SK-N-SH treated with all-trans-retinoic acid at 6 μM for 48 hours (cell line): ENCODE results near the gene AHCYL1.

Experiments
- ATAC-seq: fragments of 200-7000 bp; cut with Tn5 transposase; 3 replicates; pipeline ENCODE4 v1.9.1; 2020; ENCODE audit warnings: mild to moderate bottlenecking, moderate library complexity
- ARNTL ChIP-seq: fragments of 450-650 bp; formaldehyde crosslinking; IDR thresholded peaks from 2 replicates; pipeline ENCODE4 v1.5.0; 2020; ENCODE audit warnings: low read depth, mild to moderate bottlenecking, moderate library complexity, borderline replicate concordance
- BACH2 ChIP-seq: fragments of 250-450 bp; sonication (Bioruptor Pico); IDR thresholded peaks from 2 replicates; pipeline ENCODE4 v1.9.0; 2021; ENCODE audit warnings: mild to moderate bottlenecking, borderline replicate concordance
- CREB5 ChIP-seq: fragments of 250-450 bp; sonication (Bioruptor Pico); IDR thresholded peaks from 2 replicates; pipeline ENCODE4 v1.5.1; 2020; ENCODE audit warnings: low read depth, mild to moderate bottlenecking, moderate library complexity
- CSDC2 ChIP-seq: fragments of 250-450 bp; sonication (Bioruptor Pico); IDR thresholded peaks from 2 replicates; pipeline ENCODE4 v1.5.0; 2020; ENCODE audit warnings: mild to moderate bottlenecking, moderate library complexity
- ESRRG ChIP-seq: fragments of 250-450 bp; sonication (Bioruptor Pico); IDR thresholded peaks from 2 replicates; pipeline ENCODE4 v1.6.1; 2021; ENCODE audit warnings: mild to moderate bottlenecking
- GLIS3 ChIP-seq: fragments of 250-450 bp; sonication (Bioruptor Pico); IDR thresholded peaks from 2 replicates; pipeline ENCODE4 v1.5.0; 2020; ENCODE audit warnings: mild to moderate bottlenecking, moderate library complexity
- ISL1 ChIP-seq: fragments of 250-450 bp; sonication (Bioruptor Pico); IDR thresholded peaks from 2 replicates; pipeline ENCODE4 v2.1.2; 2022; ENCODE audit warnings: mild to moderate bottlenecking, moderate library complexity
- OSR1 ChIP-seq: fragments of 250-450 bp; sonication (Bioruptor Pico); IDR thresholded peaks from 2 replicates; pipeline ENCODE4 v1.8.0; 2022; ENCODE audit warnings: moderate library complexity, mild to moderate bottlenecking, inconsistent platforms
- PATZ1 ChIP-seq: fragments of 250-450 bp; sonication (Bioruptor Pico); IDR thresholded peaks from 2 replicates; pipeline ENCODE4 v1.8.0; 2020; ENCODE audit warnings: mild to moderate bottlenecking, moderate library complexity, borderline replicate concordance
- POU6F1 ChIP-seq: fragments of 250-450 bp; sonication (Bioruptor Pico); IDR thresholded peaks from 2 replicates; pipeline ENCODE4 v1.8.0; 2021; ENCODE audit warnings: low read depth, mild to moderate bottlenecking, moderate library complexity, borderline replicate concordance
- PPARA ChIP-seq: fragments of 250-450 bp; sonication (Bioruptor Pico); IDR thresholded peaks from 2 replicates; pipeline ENCODE4 v1.5.0; 2020; ENCODE audit warnings: mild to moderate bottlenecking, borderline replicate concordance
- RARB ChIP-seq: fragments of 250-450 bp; sonication (Bioruptor Pico); IDR thresholded peaks from 2 replicates; pipeline ENCODE4 v1.8.0; 2021; ENCODE audit warnings: mild to moderate bottlenecking, moderate library complexity
- SNAI2 ChIP-seq: fragments of 250-450 bp; sonication (Bioruptor Pico); IDR thresholded peaks from 2 replicates; pipeline ENCODE4 v1.5.0; 2020; ENCODE audit warnings: mild to moderate bottlenecking, moderate library complexity
- TCF4 ChIP-seq: fragments of 250-450 bp; sonication (Bioruptor Pico); IDR thresholded peaks from 2 replicates; pipeline ENCODE4 v1.8.0; 2021; ENCODE audit warnings: mild to moderate bottlenecking, moderate library complexity, borderline replicate concordance
- TOX ChIP-seq: fragments of 250-450 bp; sonication (Bioruptor Pico); IDR thresholded peaks from 2 replicates; pipeline ENCODE4 v1.8.0; 2021; ENCODE audit warnings: mild to moderate bottlenecking, moderate library complexity, borderline replicate concordance
- TSHZ2 ChIP-seq: fragments of 250-450 bp; sonication (Bioruptor Pico); IDR thresholded peaks from 2 replicates; pipeline ENCODE4 v1.5.0; 2020; ENCODE audit warnings: mild to moderate bottlenecking, moderate library complexity
- ZC3H10 ChIP-seq: fragments of 250-450 bp; sonication (Bioruptor Pico); IDR thresholded peaks from 2 replicates; pipeline ENCODE4 v1.5.1; 2021; ENCODE audit warnings: mild to moderate bottlenecking, moderate library complexity
- ZFP3 ChIP-seq: fragments of 250-450 bp; sonication (Bioruptor Pico); IDR thresholded peaks from 2 replicates; pipeline ENCODE4 v1.5.0; 2020; ENCODE audit warnings: mild to moderate bottlenecking, moderate library complexity
- ZFP30 ChIP-seq: fragments of 450-650 bp; formaldehyde crosslinking; IDR thresholded peaks from 2 replicates; pipeline ENCODE4 v1.5.0; 2022; ENCODE audit warnings: mild to moderate bottlenecking, moderate library complexity
- ZNF565 ChIP-seq: fragments of 450-650 bp; formaldehyde crosslinking; conservative IDR thresholded peaks from 2 replicates; pipeline ENCODE4 v1.5.0; 2020; ENCODE audit warnings: low read depth, mild to moderate bottlenecking, moderate library complexity
- ZNF70 ChIP-seq: fragments of 450-650 bp; formaldehyde crosslinking; IDR thresholded peaks from 2 replicates; pipeline ENCODE4 v1.5.0; 2020; ENCODE audit warnings: mild to moderate bottlenecking, moderate library complexity
- ZNF8 ChIP-seq: fragments of 450-650 bp; formaldehyde crosslinking; IDR thresholded peaks from 2 replicates; pipeline ENCODE4 v1.5.0; 2020; ENCODE audit warnings: mild to moderate bottlenecking, moderate library complexity

The AHCYL1 gene

GRCh38 chr1:109959632-109959973, 25.0 kb upstream of the AHCYL1 start:
- ATAC-seq, result peak; percentile 71
- TF ChIP-seq ZFP3 (CRISPR knock-in tag) (no peak), ZNF70 (CRISPR knock-in tag) (peak; percentile 96)

- TF ChIP-seq GLIS3 (CRISPR knock-in tag), result no peak
- TF ChIP-seq ARNTL (CRISPR knock-in tag), result no peak
- TF ChIP-seq CSDC2 (CRISPR knock-in tag), result peak; percentile 24; the same call in 1 of the 2 replicates
- TF ChIP-seq ZNF565, result no peak
- TF ChIP-seq TCF4 (CRISPR knock-in tag), result no peak
- peak; percentile 25 for TF ChIP-seq ISL1 (CRISPR knock-in tag)
- TF ChIP-seq ZNF8, result no peak
- no peak for TF ChIP-seq POU6F1 (CRISPR knock-in tag)
- ATAC-seq, result peak; percentile 100
Observed at GRCh38 chr1:109959974-109960744, 24.4 kb upstream of the AHCYL1 start.

GRCh38 chr1:109960745-109961094, 23.8 kb upstream of the AHCYL1 start:
- TF ChIP-seq ZC3H10 (CRISPR knock-in tag) (no peak), RARB (CRISPR knock-in tag) (no peak), ZNF565 (no peak), OSR1 (CRISPR knock-in tag) (no peak), TCF4 (CRISPR knock-in tag) (no peak), BACH2 (no peak), CSDC2 (CRISPR knock-in tag) (no peak), PPARA (CRISPR knock-in tag) (no peak), ZFP3 (CRISPR knock-in tag) (no peak), CREB5 (CRISPR knock-in tag) (no peak), GLIS3 (CRISPR knock-in tag) (no peak), ESRRG (CRISPR knock-in tag) (no peak), ISL1 (CRISPR knock-in tag) (no peak)
- no peak for ATAC-seq

GRCh38 chr1:109963864-109964263, 20.7 kb upstream of the AHCYL1 start:
- no peak for TF ChIP-seq POU6F1 (CRISPR knock-in tag)
- TF ChIP-seq PATZ1 (CRISPR knock-in tag), result no peak
- no peak for TF ChIP-seq GLIS3 (CRISPR knock-in tag)
- TF ChIP-seq ESRRG (CRISPR knock-in tag), result no peak
- TF ChIP-seq ZFP30 (CRISPR knock-in tag), result no peak
- TF ChIP-seq TSHZ2 (CRISPR knock-in tag), result no peak
- TF ChIP-seq ZNF70 (CRISPR knock-in tag), result no peak
- no peak for TF ChIP-seq OSR1 (CRISPR knock-in tag)
- TF ChIP-seq ZFP3 (CRISPR knock-in tag), result no peak
- TF ChIP-seq ZNF8, result no peak
- no peak for TF ChIP-seq TCF4 (CRISPR knock-in tag)
- TF ChIP-seq SNAI2 (CRISPR knock-in tag), result no peak
- TF ChIP-seq TOX, result no peak
- no peak for TF ChIP-seq BACH2
- TF ChIP-seq ZNF565, result no peak
- no peak for TF ChIP-seq RARB (CRISPR knock-in tag)
- TF ChIP-seq ZC3H10 (CRISPR knock-in tag), result no peak
- TF ChIP-seq ARNTL (CRISPR knock-in tag), result no peak
- TF ChIP-seq CREB5 (CRISPR knock-in tag), result no peak
- TF ChIP-seq, all 23 proteins: peak for 0
- no peak for ATAC-seq
